GM19463 (cell line): ENCODE results near the gene AIMP1.
"Not testable (repeated sequence)": the region's sequence is repeated elsewhere in the genome, so short reads cannot be mapped to it uniquely, and the experiment has no call there.

Source experiments
- ATAC-seq: cut with Tn5 transposase; IDR thresholded peaks from one replicate; pipeline ENCODE4 v1.9.1; 2021; ENCODE audit warnings: mild to moderate bottlenecking, moderate library complexity; ENCODE audit not compliant: unreplicated experiment

AIMP1 gene

GRCh38 chr4:106344647-106344970 is 28.3 kb downstream of the AIMP1 start:
- no peak for ATAC-seq

- ATAC-seq: no peak
These were observed 30.8 kb downstream of the AIMP1 start for GRCh38 chr4:106347167-106347566.

- no peak for ATAC-seq
These were observed 34.7 kb downstream of the AIMP1 start for GRCh38 chr4:106351016-106351415.

DNA sequence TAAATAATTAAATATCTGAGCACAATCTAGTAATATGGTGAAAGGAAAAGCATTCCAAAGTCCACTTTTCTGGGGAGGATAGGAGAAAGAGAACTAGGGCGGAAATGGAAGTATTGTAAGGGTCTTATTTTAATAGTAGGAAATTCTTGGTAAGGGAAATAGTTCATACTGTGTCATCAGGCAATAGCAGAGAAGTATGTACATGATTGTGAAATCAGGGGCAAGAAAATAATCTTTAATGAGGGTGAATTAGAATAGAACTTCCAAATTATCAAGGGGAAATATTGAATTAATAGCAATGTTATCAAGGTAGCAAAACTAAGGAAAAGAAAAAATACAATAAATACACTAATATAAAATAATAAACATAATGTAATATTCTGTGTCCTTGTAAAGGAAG is 37.4 kb downstream of the AIMP1 start:
- no peak for ATAC-seq

DNA sequence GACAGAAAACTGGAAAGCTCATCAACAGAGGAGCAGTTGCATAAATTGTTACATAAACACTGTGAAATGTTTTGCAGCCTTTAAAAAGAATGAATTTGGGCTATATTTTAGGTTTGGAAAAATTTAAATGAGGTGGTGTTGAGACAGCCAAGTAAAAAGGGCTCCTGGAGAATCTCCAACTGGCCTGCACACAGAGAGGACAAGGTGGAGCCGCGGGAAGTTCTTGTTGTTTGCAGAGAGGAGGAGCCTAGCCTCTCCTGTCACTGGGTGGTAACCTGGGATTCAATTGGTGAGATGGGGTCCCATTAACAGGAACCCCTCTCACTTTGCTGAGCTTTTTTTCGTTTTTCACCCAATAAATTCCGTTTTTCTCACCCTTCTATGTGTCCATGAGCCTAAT is 38.8 kb downstream of the AIMP1 start:
- no peak for ATAC-seq

- ATAC-seq: no peak
These were observed 42.5 kb downstream of the AIMP1 start for GRCh38 chr4:106358899-106359298.

- ATAC-seq: no peak
These were observed 45.9 kb downstream of the AIMP1 start for GRCh38 chr4:106362086-106362825.

DNA sequence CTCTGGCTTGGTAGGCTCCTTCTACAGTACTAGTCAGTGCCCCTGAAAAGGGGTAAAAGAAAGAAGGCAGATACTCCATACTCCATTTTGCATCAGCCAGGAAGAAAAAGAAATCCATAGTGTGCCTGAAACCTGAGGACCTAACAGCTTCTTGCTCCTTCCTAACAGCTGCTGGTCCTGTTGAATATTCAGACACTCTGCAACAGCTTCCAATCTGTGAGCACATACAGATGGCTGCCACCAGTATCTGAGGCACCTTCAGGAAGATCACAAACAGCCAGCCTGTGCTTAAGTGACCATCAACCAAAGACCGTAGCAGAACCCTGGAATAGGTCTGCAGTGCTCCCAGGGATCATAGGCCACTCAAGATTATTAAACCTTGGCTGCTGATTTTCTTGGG is 47.9 kb downstream of the AIMP1 start:
- ATAC-seq: no peak

DNA sequence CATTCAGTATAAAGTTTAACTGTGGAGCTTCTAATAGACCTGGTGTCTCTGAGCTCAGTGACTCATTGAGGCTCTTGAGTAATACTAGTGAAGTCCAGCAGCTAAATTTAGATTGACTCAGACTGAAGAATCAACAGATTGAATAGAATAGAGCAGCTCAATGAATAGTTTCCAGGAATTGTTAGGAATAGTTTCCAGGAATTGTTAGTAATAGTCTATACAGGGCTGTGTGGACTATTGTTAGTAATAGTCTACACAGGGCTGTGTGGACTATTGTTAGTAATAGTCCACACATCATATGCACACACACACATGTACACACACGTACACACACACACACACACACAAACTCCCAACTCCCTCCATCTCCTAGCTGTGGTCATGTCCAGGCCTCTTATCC is 49.3 kb downstream of the AIMP1 start:
- no peak for ATAC-seq

DNA sequence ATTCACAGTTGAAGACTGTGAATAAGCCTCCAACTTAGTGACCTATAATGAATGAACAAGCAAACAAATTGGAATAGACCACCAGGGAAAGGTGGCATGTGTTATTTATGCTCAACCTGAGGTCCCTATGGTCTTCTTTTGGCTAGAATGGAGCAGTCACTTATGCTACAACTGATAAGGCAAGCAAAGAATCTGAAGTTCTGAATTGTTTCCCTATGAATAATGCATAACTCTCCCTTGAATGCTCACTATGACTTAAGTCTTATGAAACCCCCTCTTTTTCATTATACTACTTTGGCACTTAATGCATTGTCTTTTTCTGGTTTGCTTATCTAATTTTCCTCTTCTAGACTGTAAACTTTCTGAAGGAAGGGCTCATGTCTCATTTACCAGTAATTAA is 49.7 kb downstream of the AIMP1 start:
- no peak for ATAC-seq

DNA sequence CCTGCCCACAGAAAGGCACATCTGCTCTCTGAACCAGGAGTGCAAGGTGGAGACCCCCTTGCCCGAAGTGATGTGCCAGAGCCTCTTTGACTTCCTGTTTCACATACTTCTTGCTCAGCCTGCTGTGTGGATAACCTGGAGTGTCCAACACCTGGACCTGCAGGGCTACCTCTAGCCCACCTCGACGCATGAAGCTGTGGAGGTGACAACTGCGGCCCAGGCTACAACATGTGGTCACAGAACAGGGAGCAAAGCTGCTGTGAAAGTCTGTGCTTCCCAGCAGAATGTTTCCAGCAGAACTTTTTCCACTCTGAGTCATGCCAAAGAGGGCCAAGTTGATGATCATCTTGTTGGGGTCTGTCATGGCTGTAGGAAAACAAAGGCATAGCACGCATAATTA is 50.7 kb downstream of the AIMP1 start:
- ATAC-seq: no peak

GRCh38 chr4:106368678-106369077 is 52.3 kb downstream of the AIMP1 start, which contains the start of gene GIMD1:
Gene GIMD1, minus strand, starts transcription at chr4:106368778. Its CDS starts 1,343 bp downstream, at chr4:106367435.
- ATAC-seq: no peak

DNA sequence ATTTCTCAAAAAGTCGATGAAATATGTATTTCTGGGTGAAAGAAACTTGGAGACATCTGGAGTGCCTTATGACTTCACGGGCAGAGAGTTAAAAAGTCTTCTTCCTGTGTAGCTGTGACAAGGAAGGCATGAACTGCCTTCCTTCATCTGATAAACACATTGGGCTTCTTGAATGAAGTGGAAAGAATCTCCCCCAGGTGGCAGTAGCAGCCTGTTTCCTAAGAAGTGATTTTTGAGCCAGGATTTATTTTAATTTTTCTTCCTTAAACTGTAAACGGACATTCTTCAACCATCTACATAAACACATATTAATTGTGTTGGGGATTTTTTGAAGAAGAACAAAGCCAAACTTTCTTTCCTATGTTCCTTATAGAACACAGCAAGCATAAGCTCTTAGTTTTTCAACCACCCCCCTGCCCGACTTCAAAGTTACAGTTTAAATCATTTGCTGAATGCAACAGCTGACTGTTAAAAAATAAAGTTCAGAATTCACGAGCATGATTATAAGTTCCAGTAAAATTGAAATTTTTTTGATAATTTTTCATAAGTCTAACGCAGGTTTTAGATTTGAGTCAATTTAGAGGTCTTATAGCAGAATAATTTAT is 53.2 kb downstream of the AIMP1 start:
- ATAC-seq: peak; percentile 55

GRCh38 chr4:106370214-106370613 is 53.9 kb downstream of the AIMP1 start:
- ATAC-seq: no peak

- ATAC-seq: no peak
These were observed 54.8 kb downstream of the AIMP1 start for GRCh38 chr4:106371161-106371560.

DNA sequence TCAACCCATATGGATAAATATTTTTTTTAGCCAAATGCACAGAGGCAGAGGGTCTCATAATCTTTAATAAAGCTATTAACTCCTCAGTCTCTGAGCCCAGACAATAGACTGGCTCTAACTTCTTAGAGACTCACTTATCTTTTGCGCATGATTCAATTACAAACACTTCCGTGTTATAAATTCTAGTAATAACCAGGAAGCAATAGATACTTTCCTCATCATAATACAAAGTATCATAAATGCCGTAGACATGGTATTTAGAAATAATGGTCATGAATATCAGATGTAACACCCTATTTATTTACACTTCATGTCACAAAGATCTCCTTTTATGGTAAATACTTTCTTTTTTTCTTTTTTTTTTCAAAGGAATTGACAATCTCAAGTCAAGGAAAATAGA is 56.7 kb downstream of the AIMP1 start:
- ATAC-seq: no peak

- ATAC-seq: no peak
These were observed 63.8 kb downstream of the AIMP1 start for GRCh38 chr4:106380179-106380578.

- no peak for ATAC-seq
These were observed 68.5 kb downstream of the AIMP1 start for GRCh38 chr4:106384878-106385277.

- ATAC-seq: no peak
These were observed 69.6 kb downstream of the AIMP1 start for GRCh38 chr4:106385853-106386393.

- no peak for ATAC-seq
These were observed 79.2 kb downstream of the AIMP1 start for GRCh38 chr4:106395582-106395981.

DNA sequence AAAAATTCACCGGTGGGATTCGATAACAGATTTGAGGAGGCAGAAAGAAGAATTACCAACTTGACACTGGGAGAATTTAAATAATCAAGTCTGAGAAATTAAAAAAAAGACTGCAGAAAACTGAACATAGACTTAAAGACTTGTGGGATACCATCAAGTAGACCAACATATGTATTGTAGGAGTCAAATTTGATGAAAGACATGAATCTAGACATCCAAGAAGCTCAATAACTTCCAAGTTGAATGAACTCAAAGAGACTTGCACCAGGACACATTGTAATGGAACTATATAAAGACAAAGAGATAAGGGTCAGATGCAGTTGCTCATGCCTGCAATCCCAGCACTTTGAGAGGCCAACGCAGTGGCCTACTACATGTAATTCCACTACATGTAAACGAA is 82.5 kb downstream of the AIMP1 start:
- not testable (repeated sequence) for ATAC-seq
